PC-3 (cell line): ENCODE results near the gene MARK2. TPM values are rescaled to one million over a fixed set of nuclear protein-coding genes. Genes with fewer than 3 reads are reported as not detected.
A peak's percentile ranks its signal among the peaks of the same experiment; 100 is the strongest.

Source experiments
- ATAC-seq: fragments of 200-7000 bp; cut with Tn5 transposase; 2 replicates; pipeline ENCODE4 v1.9.1; 2020; ENCODE audit warnings: mild to moderate bottlenecking, moderate library complexity
- BruUV-seq: library from RNA; stranded (reverse); fragments of 400-500 nt; replicated peaks from 2 replicates; lab custom pipeline; 2021; lab: Mats Ljungman, UMichigan
- CTCF ChIA-PET: fragments of 300-600 bp; sonication (Branson Sonifier 250); formaldehyde crosslinking; loops from one replicate; lab custom pipeline; 2022; ENCODE audit warnings: antibody characterized with exemption; lab: Charles Lee
- POLR2A ChIA-PET: fragments of 300-600 bp; sonication (Branson Sonifier 250); formaldehyde crosslinking; loops from one replicate; lab custom pipeline; 2022; ENCODE audit warnings: antibody characterized with exemption; ENCODE audit not compliant: unreplicated experiment; lab: Charles Lee
- DNase-seq: peaks from one replicate; pipeline ENCODE4 v3.0.0-alpha.2; 2015
- H2AFZ ChIP-seq: fragments of 300-600 bp; sonication (generic); 2 replicates; pipeline ENCODE4 v1.6.0; 2016; ENCODE audit warnings: antibody characterized with exemption, low read length
- H3F3A ChIP-seq: fragments of 300-600 bp; sonication (generic); one replicate; pipeline ENCODE4 v1.6.0; 2017; ENCODE audit warnings: antibody characterized with exemption, low read length, control low read depth, mild to moderate bottlenecking; ENCODE audit not compliant: unreplicated experiment
- H3K27ac ChIP-seq: fragments of 300-600 bp; sonication (generic); 2 replicates; pipeline ENCODE4 v1.5.1; 2016; ENCODE audit warnings: mild to moderate bottlenecking, low read length
- H3K27me3 ChIP-seq: fragments of 300-600 bp; sonication (generic); 2 replicates; pipeline ENCODE4 v1.6.1; 2016; ENCODE audit warnings: low read length, mixed read lengths
- H3K36me3 ChIP-seq: fragments of 300-600 bp; sonication (generic); 2 replicates; pipeline ENCODE4 v1.6.1; 2016; ENCODE audit warnings: low read depth, mixed run types, low read length, mixed read lengths
- H3K4me1 ChIP-seq: fragments of 300-600 bp; sonication (generic); 2 replicates; pipeline ENCODE4 v1.5.1; 2016; ENCODE audit warnings: low read length; ENCODE audit not compliant: insufficient read depth
- H3K4me2 ChIP-seq: fragments of 300-600 bp; sonication (generic); 2 replicates; pipeline ENCODE4 v1.6.0; 2016; ENCODE audit warnings: low read length
- H3K4me3 ChIP-seq: fragments of 300-600 bp; sonication (generic); 2 replicates; pipeline ENCODE4 v1.5.1; 2016; ENCODE audit warnings: mild to moderate bottlenecking, low read length, mixed read lengths
- H3K79me2 ChIP-seq: fragments of 300-600 bp; sonication (generic); 2 replicates; pipeline ENCODE4 v1.6.1; 2017; ENCODE audit warnings: low read length, mixed read lengths
- H3K9ac ChIP-seq: fragments of 300-600 bp; sonication (generic); 2 replicates; pipeline ENCODE4 v1.6.0; 2016; ENCODE audit warnings: mild to moderate bottlenecking, low read length
- H3K9me2 ChIP-seq: fragments of 300-600 bp; sonication (generic); replicated peaks from 2 replicates; pipeline ENCODE4 v1.6.1; 2016; ENCODE audit warnings: mixed run types, low read length, mixed read lengths
- H3K9me3 ChIP-seq: fragments of 300-600 bp; sonication (generic); 2 replicates; pipeline ENCODE4 v1.6.1; 2016; ENCODE audit warnings: low read length, mixed read lengths
- H4K20me1 ChIP-seq: fragments of 300-600 bp; sonication (generic); 2 replicates; pipeline ENCODE4 v1.6.1; 2016; ENCODE audit warnings: low read length, mixed read lengths
- EZH2 ChIP-seq: fragments of 300-600 bp; sonication (generic); IDR thresholded peaks from one replicate; pipeline ENCODE4 v1.6.1; 2017; ENCODE audit warnings: antibody characterized with exemption, mild to moderate bottlenecking, low read length; ENCODE audit not compliant: unreplicated experiment
- EZH2phosphoT487 ChIP-seq: fragments of 300-600 bp; sonication (generic); IDR thresholded peaks from 2 replicates; pipeline ENCODE4 v1.6.1; 2018; ENCODE audit warnings: mild to moderate bottlenecking, antibody characterized with exemption, low read length, borderline replicate concordance
- intact Hi-C: fragments of 100-400 bp; cut with micrococcal nuclease; formaldehyde crosslinking; loops from 2 replicates; pipeline ENCODE4 v1.9.0; 2023
- total RNA-seq: library from RNA; depleted of rRNA; stranded (reverse); fragments of >200 nt; gene quantifications from 2 replicates; pipeline ENCODE4 v1.2.3, GENCODE V29; 2014
- TF ChIP-seq, protein P1 (sequence below): fragments of 300-600 bp; sonication (generic); conservative IDR thresholded peaks from 2 replicates; pipeline ENCODE4 v1.5.1; 2017; ENCODE audit warnings: antibody characterized with exemption, low read depth, mild to moderate bottlenecking, low read length

Gene MARK2
- total RNA-seq, 1 experiment from 2014 or later = 60.1 TPM

DNA sequence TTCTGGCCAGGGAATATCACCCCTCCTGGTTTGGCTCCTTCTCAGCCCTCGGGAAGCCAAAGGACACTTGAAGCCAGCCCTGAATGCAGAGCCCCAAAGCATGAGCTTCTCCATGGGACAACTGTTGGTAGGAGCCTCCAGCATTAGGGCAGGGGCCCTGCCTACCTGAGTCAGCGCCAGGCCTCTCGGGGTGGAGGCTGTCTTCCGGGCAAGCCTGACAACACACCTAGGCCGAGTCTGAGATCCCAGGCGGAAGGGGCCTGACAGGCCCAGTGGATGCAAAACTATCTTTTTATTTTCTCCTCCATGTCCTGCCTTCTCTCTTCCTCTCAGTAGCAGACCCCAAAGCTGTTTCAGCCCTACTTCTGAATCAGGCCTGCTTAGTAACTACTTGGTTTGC is 50.4 kb downstream of the MARK2 start:
- Histone ChIP-seq H3K27me3 (no peaks in the 10 kb centered on the region), H3K4me1 (peaks cover 28% of the 10 kb centered on the region), H3K27ac (peak overlapping the region; percentile 88), H3K9me3 (no peaks in the 10 kb centered on the region), H3K36me3 (peaks cover 4% of the 10 kb centered on the region; the same call in 1 of the 2 replicates), H3K9ac (peak overlapping the region; percentile 75), H3K79me2 (peaks cover 84% of the 10 kb centered on the region), H3K9me2 (no peaks in the 10 kb centered on the region), H3K4me2 (peak overlapping the region; percentile 83), H2AFZ (no peak overlapping the region), H3F3A (peaks cover 4% of the 10 kb centered on the region), H3K4me3 (peak overlapping the region; percentile 64), H4K20me1 (peaks cover 42% of the 10 kb centered on the region; the same call in 1 of the 2 replicates)
- ATAC-seq (no peak), DNase-seq (no peak)
- BruUV-seq = no TSS peak
- TF ChIP-seq, protein P1, sequence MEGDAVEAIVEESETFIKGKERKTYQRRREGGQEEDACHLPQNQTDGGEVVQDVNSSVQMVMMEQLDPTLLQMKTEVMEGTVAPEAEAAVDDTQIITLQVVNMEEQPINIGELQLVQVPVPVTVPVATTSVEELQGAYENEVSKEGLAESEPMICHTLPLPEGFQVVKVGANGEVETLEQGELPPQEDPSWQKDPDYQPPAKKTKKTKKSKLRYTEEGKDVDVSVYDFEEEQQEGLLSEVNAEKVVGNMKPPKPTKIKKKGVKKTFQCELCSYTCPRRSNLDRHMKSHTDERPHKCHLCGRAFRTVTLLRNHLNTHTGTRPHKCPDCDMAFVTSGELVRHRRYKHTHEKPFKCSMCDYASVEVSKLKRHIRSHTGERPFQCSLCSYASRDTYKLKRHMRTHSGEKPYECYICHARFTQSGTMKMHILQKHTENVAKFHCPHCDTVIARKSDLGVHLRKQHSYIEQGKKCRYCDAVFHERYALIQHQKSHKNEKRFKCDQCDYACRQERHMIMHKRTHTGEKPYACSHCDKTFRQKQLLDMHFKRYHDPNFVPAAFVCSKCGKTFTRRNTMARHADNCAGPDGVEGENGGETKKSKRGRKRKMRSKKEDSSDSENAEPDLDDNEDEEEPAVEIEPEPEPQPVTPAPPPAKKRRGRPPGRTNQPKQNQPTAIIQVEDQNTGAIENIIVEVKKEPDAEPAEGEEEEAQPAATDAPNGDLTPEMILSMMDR = no peak
- TF ChIP-seq EZH2 = no peak
- TF ChIP-seq EZH2phosphoT487 = no peak
- intact Hi-C loops = no loop called here
- ChIA-PET POLR2A (no interaction called here), CTCF (no interaction called here)

DNA sequence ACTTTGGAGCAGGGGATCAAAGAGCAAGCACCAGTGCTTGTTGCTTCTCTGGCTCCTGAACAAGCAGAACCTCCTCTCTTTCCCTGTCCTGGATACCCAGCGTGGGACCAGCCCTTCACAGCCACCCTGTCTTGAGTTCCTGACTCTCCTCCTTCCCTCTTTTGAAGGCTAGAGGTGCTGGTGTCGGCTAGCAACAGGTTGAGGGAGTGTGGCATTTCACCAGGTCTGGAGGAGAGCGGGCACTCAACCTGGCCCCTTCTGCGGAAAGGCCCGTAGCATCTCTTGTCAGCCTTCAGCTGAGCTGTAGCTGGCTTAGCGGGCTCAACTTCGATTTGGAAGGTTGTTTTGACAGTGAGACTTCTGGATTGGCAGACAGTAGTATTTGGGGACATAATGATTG is 51.5 kb downstream of the MARK2 start:
- Histone ChIP-seq H3K4me3 (no peak overlapping the region), H3K27ac (no peak overlapping the region), H3K9me2 (no peaks in the 10 kb centered on the region), H3K27me3 (no peaks in the 10 kb centered on the region), H3F3A (peaks cover 4% of the 10 kb centered on the region), H3K9me3 (no peaks in the 10 kb centered on the region), H3K4me1 (peaks cover 28% of the 10 kb centered on the region), H3K79me2 (peaks cover 73% of the 10 kb centered on the region), H3K9ac (no peak overlapping the region), H3K36me3 (peaks cover 11% of the 10 kb centered on the region; the same call in 1 of the 2 replicates), H3K4me2 (no peak overlapping the region), H2AFZ (no peak overlapping the region), H4K20me1 (peaks cover 37% of the 10 kb centered on the region; the same call in 1 of the 2 replicates)
- ATAC-seq = no peak
- TF ChIP-seq EZH2phosphoT487 (no peak), EZH2 (no peak)
- TF ChIP-seq, protein P1 = no peak
- DNase-seq = no peak
- ChIA-PET CTCF (no interaction called here), POLR2A (no interaction called here)
- intact Hi-C loops = no loop called here
- no TSS peak for BruUV-seq

DNA sequence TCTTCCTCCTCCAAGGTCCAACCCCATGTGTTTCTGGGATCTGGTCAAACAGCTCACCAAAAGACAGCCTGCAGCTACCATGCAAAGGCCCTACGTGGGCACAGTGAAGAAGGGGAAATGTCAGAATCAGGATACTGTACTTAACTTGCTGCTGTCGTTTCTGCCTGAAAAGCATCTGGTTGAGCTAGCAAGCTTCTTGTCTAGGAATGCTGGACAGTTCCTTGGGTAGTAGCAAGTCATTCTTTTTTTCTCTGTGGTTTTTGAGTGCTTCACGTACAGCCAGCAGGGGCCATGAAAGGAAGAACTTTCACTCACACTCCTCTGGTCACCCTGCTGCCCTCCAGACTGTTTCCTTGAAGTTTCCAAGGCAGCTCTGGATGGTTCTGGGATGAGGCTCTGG is 53.3 kb downstream of the MARK2 start:
- no TSS peak for BruUV-seq
- CTCF ChIA-PET = no interaction called here
- Histone ChIP-seq H3K9ac (no peak overlapping the region), H3K4me2 (no peak overlapping the region), H3K79me2 (peaks cover 60% of the 10 kb centered on the region), H3K9me3 (no peaks in the 10 kb centered on the region), H2AFZ (no peak overlapping the region), H3K27me3 (no peaks in the 10 kb centered on the region), H3K4me1 (peaks cover 22% of the 10 kb centered on the region), H3K4me3 (no peak overlapping the region), H4K20me1 (peaks cover 31% of the 10 kb centered on the region; the same call in 1 of the 2 replicates), H3K36me3 (peaks cover 26% of the 10 kb centered on the region), H3F3A (peaks cover 4% of the 10 kb centered on the region), H3K27ac (no peak overlapping the region), H3K9me2 (no peaks in the 10 kb centered on the region)
- no peak for ATAC-seq
- POLR2A ChIA-PET = no interaction called here
- intact Hi-C loops = no loop called here
- TF ChIP-seq EZH2 = no peak
- no peak for DNase-seq
